ENCODE data around the gene TNRC6C. TPM values are rescaled to one million over a fixed set of nuclear protein-coding genes. Genes with fewer than 3 reads are reported as not detected.

The TNRC6C gene
- total RNA-seq, 1 donor from 2014 or later, result 22.4 TPM

DNA sequence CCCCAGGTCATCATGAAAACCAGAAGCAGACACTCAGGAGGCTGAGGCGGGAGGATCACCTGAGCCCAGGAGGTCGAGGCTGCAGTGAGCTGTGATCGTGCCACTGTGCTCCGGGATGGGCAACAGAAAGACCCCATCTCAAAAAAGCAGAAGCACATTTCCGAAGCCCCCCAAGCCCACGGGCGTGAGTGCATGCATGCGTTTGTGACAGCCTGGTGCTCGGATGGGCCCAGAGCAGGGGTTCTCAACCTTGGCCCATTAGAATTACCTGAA, 150.9 kb downstream of the TNRC6C start:
- no peak overlapping the region for H3K4me3 ChIP-seq
- H3K27me3 ChIP-seq (ENCODE audit: low read depth), result no peaks in the 10 kb centered on the region
- no peak for DNase-seq
- H3K4me1 ChIP-seq, result peaks cover 19% of the 10 kb centered on the region
- ATAC-seq, result no peak
- H3K27ac ChIP-seq, result no peak overlapping the region
- no peaks in the 10 kb centered on the region for H3K9me3 ChIP-seq
- peaks cover 77% of the 10 kb centered on the region for H3K36me3 ChIP-seq
- TF ChIP-seq, protein P1, sequence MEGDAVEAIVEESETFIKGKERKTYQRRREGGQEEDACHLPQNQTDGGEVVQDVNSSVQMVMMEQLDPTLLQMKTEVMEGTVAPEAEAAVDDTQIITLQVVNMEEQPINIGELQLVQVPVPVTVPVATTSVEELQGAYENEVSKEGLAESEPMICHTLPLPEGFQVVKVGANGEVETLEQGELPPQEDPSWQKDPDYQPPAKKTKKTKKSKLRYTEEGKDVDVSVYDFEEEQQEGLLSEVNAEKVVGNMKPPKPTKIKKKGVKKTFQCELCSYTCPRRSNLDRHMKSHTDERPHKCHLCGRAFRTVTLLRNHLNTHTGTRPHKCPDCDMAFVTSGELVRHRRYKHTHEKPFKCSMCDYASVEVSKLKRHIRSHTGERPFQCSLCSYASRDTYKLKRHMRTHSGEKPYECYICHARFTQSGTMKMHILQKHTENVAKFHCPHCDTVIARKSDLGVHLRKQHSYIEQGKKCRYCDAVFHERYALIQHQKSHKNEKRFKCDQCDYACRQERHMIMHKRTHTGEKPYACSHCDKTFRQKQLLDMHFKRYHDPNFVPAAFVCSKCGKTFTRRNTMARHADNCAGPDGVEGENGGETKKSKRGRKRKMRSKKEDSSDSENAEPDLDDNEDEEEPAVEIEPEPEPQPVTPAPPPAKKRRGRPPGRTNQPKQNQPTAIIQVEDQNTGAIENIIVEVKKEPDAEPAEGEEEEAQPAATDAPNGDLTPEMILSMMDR (IDR thresholded peaks at IDR 0.05), result no peak
- intact Hi-C loops (cut with DNase I), result no loop called here

DNA sequence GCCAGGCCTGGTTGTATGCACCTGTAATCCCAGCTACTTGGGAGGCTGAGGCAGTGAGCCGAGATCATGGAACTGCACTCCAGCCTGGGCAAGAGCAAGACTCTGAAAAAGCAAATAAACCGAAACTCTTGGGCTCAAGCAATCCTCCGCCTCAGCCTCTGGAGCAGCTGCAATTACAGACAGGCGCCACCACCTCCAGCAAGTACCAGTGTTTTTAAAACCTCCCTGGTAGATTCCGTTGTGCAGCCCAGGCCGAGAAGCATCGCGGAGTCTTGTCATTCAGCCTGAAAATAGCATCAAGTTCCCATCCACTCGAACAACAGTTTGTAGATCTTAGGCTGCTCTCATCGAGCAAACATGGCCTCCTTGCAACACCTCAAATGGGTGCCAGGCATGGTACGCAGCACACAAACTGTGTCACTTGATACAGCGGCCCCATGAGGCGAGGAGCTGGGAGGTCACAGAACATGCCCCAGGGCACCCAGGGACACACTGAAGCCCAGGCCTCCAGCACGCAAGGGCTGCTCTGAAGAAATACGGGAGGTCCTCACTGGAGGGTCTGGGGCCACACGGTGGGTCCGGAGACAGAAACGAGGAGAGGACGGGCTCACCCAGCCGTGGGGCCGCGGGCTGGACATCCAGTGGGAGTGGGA, 152.0 kb downstream of the TNRC6C start:
- TF ChIP-seq, protein P1 (IDR thresholded peaks at IDR 0.05), result no peak

DNA sequence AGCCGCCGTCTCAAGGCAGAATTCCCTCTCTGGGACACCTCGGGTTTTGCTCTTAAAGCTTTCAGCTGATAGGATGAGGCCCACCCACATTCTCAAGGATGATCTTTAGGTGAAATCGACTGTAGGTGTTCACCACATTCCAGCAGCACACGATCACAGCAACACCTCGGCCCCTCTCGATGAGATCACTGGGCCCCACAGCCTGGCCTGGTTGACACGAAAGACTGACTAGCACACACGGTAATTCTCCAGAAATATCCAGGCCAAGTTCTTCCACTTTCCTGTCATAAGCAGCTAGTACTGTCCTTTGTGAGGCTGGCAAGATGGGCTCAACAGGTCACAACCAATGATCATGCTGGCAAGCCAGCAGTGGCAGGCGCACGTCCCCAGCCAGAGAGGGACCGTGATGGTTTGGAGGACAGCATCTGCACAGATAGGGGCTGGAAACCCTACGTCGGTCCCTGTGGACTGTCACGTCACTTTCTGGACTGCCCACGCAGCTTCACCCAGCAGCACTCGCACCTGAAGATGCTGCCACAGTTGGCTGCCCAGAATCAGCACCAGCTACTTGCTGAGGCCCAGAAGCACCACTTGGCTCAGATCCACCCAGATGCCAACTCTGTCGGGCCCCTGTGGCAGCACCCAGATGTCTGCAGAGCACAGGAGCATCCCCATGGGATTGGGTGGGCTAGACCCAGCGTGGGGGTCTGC, 152.7 kb downstream of the TNRC6C start:
- Histone ChIP-seq H3K9me3 (no peaks in the 10 kb centered on the region), H3K27me3 (ENCODE audit: low read depth) (no peaks in the 10 kb centered on the region), H3K36me3 (peaks cover 64% of the 10 kb centered on the region), H3K4me1 (peaks cover 19% of the 10 kb centered on the region), H3K4me3 (no peak overlapping the region), H3K27ac (no peak overlapping the region)
- ATAC-seq (no peak), DNase-seq (no peak)
- intact Hi-C loops (cut with DNase I), result no loop called here
- TF ChIP-seq, protein P1 (IDR thresholded peaks at IDR 0.05), result no peak

More for the DNA sequence above, 152.0 kb downstream of the TNRC6C start:
- H3K36me3 ChIP-seq, result peaks cover 71% of the 10 kb centered on the region
- no peaks in the 10 kb centered on the region for H3K27me3 ChIP-seq (ENCODE audit: low read depth)
- ATAC-seq (no peak), DNase-seq (no peak)
- no peak overlapping the region for H3K27ac ChIP-seq
- intact Hi-C loops (cut with DNase I), result no loop called here
- H3K4me1 ChIP-seq, result peaks cover 19% of the 10 kb centered on the region
- no peak overlapping the region for H3K4me3 ChIP-seq
- no peaks in the 10 kb centered on the region for H3K9me3 ChIP-seq

DNA sequence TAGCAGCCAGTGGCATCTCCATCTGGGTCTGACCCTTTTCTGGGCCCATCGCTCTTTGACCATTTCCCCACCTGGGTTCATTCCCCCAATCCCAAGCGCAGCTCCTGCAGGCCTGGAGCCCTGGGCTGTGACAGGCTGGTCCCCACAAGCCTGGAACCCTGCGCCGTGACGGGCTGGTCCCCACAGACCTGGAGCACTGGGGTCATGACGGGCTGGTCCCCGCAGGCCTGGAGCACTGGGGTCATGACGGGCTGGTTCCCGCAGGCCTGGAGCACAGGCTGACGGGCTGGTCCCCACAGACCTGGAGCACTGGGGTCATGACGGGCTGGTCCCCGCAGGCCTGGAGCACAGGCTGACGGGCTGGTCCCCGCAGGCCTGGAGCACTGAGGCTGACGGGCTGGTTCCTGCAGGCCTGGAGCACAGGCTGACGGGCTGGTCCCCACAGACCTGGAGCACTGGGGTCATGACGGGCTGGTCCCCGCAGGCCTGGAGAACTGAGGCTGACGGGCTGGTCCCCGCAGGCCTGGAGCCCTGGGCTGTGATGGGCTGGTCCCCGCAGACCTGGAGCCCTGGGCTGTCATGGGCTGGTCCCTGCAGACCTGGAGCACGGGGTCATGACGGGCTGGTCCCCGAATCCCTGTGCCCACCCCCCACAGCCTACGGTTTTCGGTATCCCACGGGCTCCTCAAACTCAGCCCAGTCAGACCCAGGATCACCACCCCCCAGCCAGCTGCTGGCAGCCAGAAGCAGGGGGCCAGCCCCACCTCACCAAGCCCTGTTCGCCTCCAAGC, 153.4 kb downstream of the TNRC6C start:
- ATAC-seq (peak; percentile 4 to 10), DNase-seq (no peak)
- no peak overlapping the region for H3K4me3 ChIP-seq
- no peaks in the 10 kb centered on the region for H3K27me3 ChIP-seq (ENCODE audit: low read depth)
- intact Hi-C loops (cut with DNase I), result no loop called here
- peaks cover 67% of the 10 kb centered on the region for H3K36me3 ChIP-seq
- no peak overlapping the region for H3K27ac ChIP-seq
- H3K4me1 ChIP-seq, result peaks cover 19% of the 10 kb centered on the region
- H3K9me3 ChIP-seq, result no peaks in the 10 kb centered on the region
- TF ChIP-seq, protein P1 (IDR thresholded peaks at IDR 0.05), result no peak

DNA sequence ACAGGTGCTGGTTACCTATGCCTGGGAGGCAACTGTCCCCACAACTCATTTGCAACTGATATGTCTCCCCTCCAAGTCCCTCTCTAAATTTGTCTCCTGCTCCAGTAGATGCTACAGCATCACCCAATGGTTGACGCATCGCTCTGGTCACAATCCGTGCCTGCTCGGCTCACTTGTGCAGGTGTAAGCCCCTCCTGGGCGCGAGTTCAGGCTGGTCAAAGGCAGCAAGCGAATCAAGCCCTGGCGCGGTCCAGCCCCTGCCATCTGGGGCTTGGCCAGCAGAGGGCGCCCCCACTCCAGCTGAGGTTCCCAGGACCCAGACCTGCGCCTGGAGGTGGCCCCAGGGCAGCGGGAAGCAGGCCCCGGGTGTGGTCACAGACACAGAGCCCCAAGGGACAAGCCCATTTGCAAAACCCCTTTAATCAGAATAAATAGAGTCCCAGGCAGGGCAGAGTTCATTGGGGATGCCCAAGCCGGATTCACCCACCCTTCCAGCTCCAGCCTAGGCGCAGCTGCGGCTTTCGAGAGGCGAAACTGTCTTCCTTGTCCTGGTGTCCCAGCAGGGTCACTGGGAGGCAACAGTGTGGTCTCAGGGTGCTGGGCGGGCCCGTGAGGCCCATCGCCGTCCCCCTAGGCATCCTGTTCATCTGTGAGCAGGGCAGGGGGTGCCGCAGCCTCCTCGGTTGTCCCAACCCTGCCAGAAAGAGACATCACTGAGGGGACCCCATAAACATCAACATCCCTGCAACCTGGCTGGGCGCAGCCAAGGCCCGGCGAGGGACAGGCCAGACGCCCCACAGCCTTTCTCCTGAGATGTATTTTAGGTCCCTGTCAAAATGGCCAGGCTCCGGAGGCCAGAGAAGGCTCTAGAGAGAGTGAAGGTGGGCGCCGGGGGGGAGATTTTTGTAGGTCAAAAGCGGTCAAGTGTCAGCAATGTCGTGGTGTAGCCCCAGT, 154.3 kb downstream of the TNRC6C start:
- Histone ChIP-seq H3K4me3 (no peak overlapping the region), H3K27me3 (ENCODE audit: low read depth) (no peaks in the 10 kb centered on the region), H3K36me3 (peaks cover 67% of the 10 kb centered on the region), H3K9me3 (no peaks in the 10 kb centered on the region), H3K4me1 (peaks cover 19% of the 10 kb centered on the region), H3K27ac (no peak overlapping the region)
- intact Hi-C loops (cut with DNase I), result no loop called here
- DNase-seq, result peak; percentile 86
- ATAC-seq, result peak; percentile 86 to 89
- TF ChIP-seq, protein P1 (IDR thresholded peaks at IDR 0.05), result peak; percentile 100
